Left colon (tissue), 2 donors: ENCODE measurements around the gene DNAH17. TPM values are rescaled to one million over a fixed set of nuclear protein-coding genes. Genes with fewer than 3 reads are reported as not detected.
A peak's percentile ranks its signal among the peaks of the same experiment; 100 is the strongest.
"Not testable (repeated sequence)": the region's sequence is repeated elsewhere in the genome, so short reads cannot be mapped to it uniquely, and the experiment has no call there.

Source experiments
- ATAC-seq: fragments of 200-7000 bp; cut with Tn5 transposase; one replicate; pipeline ENCODE4 v1.9.1; 2020; ENCODE audit warnings: mild to moderate bottlenecking, moderate library complexity
- DNase-seq, 2 donors: peaks; one replicate each; pipeline ENCODE4 v3.0.0-alpha.2; 2020
- intact Hi-C, 2 donors: fragments of 100-400 bp; cut with DNase I in 1 of 2; cut with micrococcal nuclease in 1 of 2; formaldehyde crosslinking; loops; one replicate each; pipeline versions ENCODE4 v1.11.2 to v1.14.0; 2022; cut with DNase I, micrococcal nuclease
- total RNA-seq, 2 donors: library from RNA; stranded (reverse); fragmentation: NEBNext Ultra II Directional; extraction: Animal tissue kit (Norgen Biotek cat#: 25700); gene quantifications; one replicate each; pipeline ENCODE4 v1.2.1, GENCODE V29; 2021
- donor health status: DM: no; HTN: no; CAD: no.
- donor health status: DM: yes; HTN: yes; CAD: no.

DNAH17 gene
- total RNA-seq, 2 donors from 2014 or later, result not detected

DNA sequence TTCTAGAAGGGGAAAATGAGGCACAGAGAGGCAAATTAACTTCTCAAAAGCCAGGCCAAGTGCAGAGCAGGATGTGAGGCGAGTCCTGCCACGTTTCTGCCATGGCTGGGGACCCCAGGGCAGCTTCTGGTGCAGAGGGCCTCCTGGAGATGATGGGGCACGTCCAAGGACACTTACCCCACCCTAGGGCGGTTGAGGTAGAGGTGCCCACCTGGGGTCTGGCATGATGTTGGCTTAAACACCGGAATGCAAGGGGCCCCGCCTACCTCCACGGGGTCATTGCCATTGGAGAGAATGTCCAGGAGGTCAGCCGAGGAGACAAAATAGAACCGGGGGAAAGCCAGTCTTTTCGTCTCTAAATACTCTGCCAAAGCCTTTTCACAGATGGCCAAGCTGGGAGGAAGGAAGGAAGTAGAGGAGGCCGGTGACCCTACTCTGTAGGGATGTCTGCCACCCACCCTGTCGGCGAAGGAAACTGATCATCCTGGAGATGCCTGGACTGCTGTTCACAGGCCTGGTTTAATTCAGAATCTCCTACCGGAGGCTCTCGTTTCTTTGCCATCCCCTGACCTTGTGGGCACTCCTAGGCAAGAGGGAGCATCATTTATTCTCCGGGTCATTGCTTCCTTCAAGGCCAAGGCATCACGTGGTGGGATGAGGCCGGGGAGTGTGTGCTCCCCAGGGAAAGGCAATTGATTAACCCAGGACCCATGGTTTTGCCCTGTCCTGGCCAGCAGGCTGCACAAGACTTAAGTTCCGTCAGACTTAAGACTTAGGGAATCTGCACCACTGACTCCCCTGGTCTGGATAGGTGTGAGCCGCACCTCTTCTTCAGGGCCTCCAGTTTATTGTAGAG, 70.5 kb downstream of the DNAH17 start:
- DNase-seq (no peak), ATAC-seq (no peak)
- intact Hi-C loops, result no loop called here

DNA sequence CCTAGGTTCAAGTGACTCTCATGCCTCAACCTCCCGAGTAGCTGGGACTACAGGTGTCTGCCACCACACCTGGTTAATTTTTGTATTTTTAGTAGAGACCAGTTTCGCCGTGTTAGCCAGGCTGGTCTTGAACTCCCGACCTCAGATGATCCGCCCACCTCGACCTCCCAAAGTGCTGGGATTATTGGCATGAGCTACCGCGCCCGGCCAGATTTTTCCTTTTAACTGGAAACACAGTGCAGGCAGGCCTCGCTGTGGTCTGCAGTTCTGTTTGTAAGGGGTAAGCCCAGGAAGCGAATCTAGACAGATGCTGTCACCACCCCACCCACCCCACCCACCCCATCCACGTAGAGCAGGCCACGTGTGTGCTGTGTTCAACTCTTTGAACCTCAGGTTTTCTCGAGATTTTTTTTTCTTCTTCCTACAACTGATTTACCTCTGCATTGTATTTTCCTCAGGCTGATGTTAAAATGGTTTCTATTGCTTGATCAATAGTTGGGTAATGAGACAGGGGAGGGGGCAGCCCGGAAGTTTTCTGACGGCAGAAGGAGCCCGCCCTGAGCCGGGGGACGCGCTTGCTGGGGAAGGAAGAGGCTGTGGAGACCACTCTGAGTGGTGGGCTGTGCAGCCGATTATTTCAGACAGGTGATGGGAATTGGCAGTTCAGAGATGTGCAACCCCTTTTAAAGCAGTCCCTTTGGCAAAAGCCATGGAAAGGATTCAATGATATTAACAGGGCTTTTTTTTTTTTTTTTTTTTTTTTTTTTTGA, 72.9 kb downstream of the DNAH17 start:
- ATAC-seq (no peak), DNase-seq (no peak)
- intact Hi-C loops, result no loop called here

GRCh38 chr17:78503388-78503787, 73.8 kb downstream of the DNAH17 start:
- ATAC-seq, DNase-seq, intact Hi-C loops: not testable (repeated sequence)

- intact Hi-C loops, result no loop called here
- ATAC-seq, result no peak
- no peak for DNase-seq
Measured at GRCh38 chr17:78502611-78503148, 74.5 kb downstream of the DNAH17 start.

GRCh38 chr17:78501241-78502036, 75.8 kb downstream of the DNAH17 start:
- ATAC-seq (no peak), DNase-seq (no peak)
- intact Hi-C loops, result no loop called here

- ATAC-seq (no peak), DNase-seq (no peak)
- intact Hi-C loops, result no loop called here
Measured at GRCh38 chr17:78500806-78501205, 76.4 kb downstream of the DNAH17 start.

GRCh38 chr17:78499715-78500540, 77.3 kb downstream of the DNAH17 start:
- intact Hi-C loops, result loop anchor here in 1 of 2 donors (5.0 kb wide), 1 partner anchor 207 kb away; no protein-coding TSS in a partner anchor
- DNase-seq (no peak), ATAC-seq (no peak)

- intact Hi-C loops, result loop anchor here in 1 of 2 donors (5.0 kb wide), 1 partner anchor 208 kb away; no protein-coding TSS in a partner anchor
- no peak for DNase-seq
- ATAC-seq, result no peak
Measured at GRCh38 chr17:78498848-78499247, 78.3 kb downstream of the DNAH17 start.

- peak; percentile 91 for ATAC-seq
- intact Hi-C loops, result loop anchor here in 1 of 2 donors (5.0 kb wide), 1 partner anchor 210 kb away; no protein-coding TSS in a partner anchor
- peak; percentile 57 to 67 for DNase-seq
Measured at GRCh38 chr17:78497115-78497540, 80.1 kb downstream of the DNAH17 start.

DNA sequence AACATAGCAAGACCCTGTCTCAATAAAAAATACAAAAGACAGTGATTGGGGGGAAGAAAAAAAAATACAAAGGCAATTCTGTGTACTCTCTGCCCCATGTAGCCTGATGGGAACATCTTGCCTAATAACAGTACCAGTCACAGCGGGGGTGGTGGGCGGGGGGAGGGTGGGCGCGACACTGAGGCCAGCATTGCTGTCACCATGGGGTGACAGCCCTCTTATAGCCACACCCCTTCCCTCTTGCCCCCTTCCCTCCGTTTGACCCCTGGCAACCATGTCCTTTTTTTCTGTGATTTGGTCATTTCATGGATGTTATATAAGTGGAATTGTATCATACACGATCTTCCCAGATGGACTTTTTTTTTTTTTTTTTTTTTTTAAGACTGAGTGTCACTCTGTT, 80.9 kb downstream of the DNAH17 start:
- intact Hi-C loops, result loop anchor here in 1 of 2 donors (5.0 kb wide), 1 partner anchor 211 kb away; no protein-coding TSS in a partner anchor
- DNase-seq (no peak), ATAC-seq (no peak)

GRCh38 chr17:78495634-78496033, 81.6 kb downstream of the DNAH17 start:
- ATAC-seq (no peak), DNase-seq (peak in 1 of 2 donors; percentile 10)
- intact Hi-C loops, result loop anchor here in 1 of 2 donors (5.0 kb wide), 1 partner anchor 212 kb away; no protein-coding TSS in a partner anchor

DNA sequence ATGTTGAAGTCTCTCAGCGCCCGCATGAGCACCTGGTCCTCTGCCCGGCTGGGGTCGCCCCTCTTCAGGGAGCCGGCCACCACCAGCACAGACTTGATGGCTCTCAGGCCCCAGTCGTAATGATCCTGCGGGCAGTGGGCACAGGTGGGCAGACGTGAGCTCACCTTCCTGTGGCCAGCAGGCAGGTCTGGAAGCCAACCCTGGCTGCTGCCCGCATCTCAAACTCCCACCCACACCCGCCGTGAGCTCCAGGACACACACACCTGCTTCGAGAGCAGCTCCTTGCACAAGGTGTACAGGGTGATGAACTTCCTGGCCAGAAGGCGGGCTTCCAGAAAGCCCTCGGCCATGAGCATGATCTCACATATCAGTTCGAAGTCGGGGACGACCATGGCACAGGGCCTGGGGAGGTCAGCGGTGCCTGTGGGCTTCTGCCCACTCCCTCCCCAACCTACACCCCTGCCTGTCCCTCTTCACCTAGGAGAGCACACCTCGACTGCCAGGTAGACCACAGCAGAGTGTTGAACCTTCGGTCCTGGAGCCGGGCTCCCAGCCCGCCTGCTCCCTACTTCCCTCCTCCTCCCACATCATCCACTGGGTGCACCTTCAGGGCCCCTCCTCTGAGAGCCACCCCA, 82.4 kb downstream of the DNAH17 start:
- intact Hi-C loops, result loop anchor here in 1 of 2 donors (5.0 kb wide), 1 partner anchor 212 kb away; no protein-coding TSS in a partner anchor
- ATAC-seq (no peak), DNase-seq (no peak)

DNA sequence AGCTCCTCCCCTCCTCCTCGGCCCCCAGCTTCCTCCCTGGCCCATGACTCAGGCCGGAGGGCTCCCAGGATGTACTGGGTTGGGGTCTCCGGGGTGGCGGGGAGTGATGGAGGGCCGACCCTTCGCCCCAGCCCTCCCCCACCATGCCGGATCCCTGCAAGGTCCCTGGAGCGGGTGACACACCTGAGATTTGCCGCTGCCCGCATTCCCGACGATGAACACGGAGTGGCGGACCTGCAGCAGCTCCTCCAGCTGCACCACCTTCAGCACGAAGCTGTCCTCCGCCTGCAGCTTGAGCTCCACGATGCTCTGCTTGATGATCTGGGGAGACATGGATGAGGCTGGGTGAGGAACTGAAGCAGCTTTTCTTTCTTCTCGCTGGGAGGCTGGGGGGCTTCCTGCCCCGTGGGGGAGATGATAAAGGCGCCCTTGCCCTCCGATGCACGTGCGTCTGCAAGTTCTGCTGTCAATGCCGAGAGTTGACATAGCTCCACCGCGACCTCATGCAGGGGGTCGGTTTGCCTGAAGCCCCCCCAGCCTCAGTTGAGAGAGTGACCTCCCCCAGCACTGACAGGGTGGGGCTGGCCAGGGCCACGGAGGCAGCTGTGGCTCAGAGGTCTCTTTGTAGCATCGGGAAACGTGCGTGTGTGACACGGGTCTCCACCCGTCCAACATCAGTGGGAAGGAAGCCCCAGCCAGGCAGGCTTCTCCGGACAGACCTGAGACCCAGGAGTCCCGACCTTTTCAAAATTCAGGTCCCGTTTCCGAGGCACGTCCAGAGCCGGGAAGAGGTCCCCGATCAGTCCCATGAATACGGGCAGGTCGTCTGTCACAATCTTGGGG, 83.1 kb downstream of the DNAH17 start:
- intact Hi-C loops, result no loop called here
- ATAC-seq, result no peak
- DNase-seq, result no peak

GRCh38 chr17:78493450-78493849, 83.7 kb downstream of the DNAH17 start:
- peak in 1 of 2 donors; percentile 38 for DNase-seq
- intact Hi-C loops, result no loop called here
- ATAC-seq, result peak; percentile 74

- ATAC-seq (no peak), DNase-seq (no peak)
- intact Hi-C loops, result no loop called here
Measured at GRCh38 chr17:78492116-78492799, 84.9 kb downstream of the DNAH17 start.
